Ishikawa (cell line): ENCODE measurements around the gene KCNA10.

Source experiments
- CEBPB ChIP-seq: IDR thresholded peaks from 2 replicates; pipeline ENCODE4 v1.6.1; 2012
- CREB1 ChIP-seq: IDR thresholded peaks from 2 replicates; pipeline ENCODE4 v1.6.1; 2012; ENCODE audit warnings: low read depth
- EGR1 ChIP-seq: IDR thresholded peaks from 2 replicates; pipeline ENCODE4 v1.6.1; 2012
- EP300 ChIP-seq: IDR thresholded peaks from 2 replicates; pipeline ENCODE4 v1.6.1; 2012; ENCODE audit warnings: borderline replicate concordance
- RAD21 ChIP-seq: IDR thresholded peaks from 2 replicates; pipeline ENCODE4 v1.6.1; 2012; ENCODE audit warnings: low read depth
- TAF1 ChIP-seq: IDR thresholded peaks from 2 replicates; pipeline ENCODE4 v1.6.1; 2012; ENCODE audit warnings: low read depth, mild to moderate bottlenecking
- USF1 ChIP-seq: IDR thresholded peaks from 2 replicates; pipeline ENCODE4 v1.6.1; 2012
- YY1 ChIP-seq: IDR thresholded peaks from 2 replicates; pipeline ENCODE4 v1.6.1; 2012; ENCODE audit warnings: low read depth

GRCh38 chr1:110525249-110525595 lies 6.2 kb upstream of the KCNA10 start:
- TF ChIP-seq CEBPB (no peak), EP300 (no peak), YY1 (no peak), TAF1 (no peak), USF1 (no peak), RAD21 (no peak), CREB1 (no peak), EGR1 (no peak)
